Kidney tubule cell (primary cell): ENCODE data around the gene SLC27A4.

Source experiments
- DNase-seq: peaks from one replicate; pipeline ENCODE4 v3.0.0-alpha.2; 2018; ENCODE audit warnings: low spot score

The SLC27A4 gene

GRCh38 chr9:128324401-128324800 lies 15.9 kb upstream of the SLC27A4 start:
- no peak for DNase-seq

GRCh38 chr9:128325629-128326028 lies 14.7 kb upstream of the SLC27A4 start:
- no peak for DNase-seq

GRCh38 chr9:128333451-128333869 lies 6.9 kb upstream of the SLC27A4 start:
- no peak for DNase-seq

GRCh38 chr9:128335161-128335560 lies 5.2 kb upstream of the SLC27A4 start:
- DNase-seq, result no peak

- DNase-seq, result no peak
These were observed 4.4 kb upstream of the SLC27A4 start for GRCh38 chr9:128335914-128336313.

GRCh38 chr9:128337936-128338335 lies 2.4 kb upstream of the SLC27A4 start:
- DNase-seq, result no peak

GRCh38 chr9:128338852-128339614 lies 1.3 kb upstream of the SLC27A4 start:
- DNase-seq, result peak; percentile 25

- DNase-seq, result no peak
These were observed 536 bp downstream of the SLC27A4 start for GRCh38 chr9:128340691-128341434.

- peak; percentile 82 for DNase-seq
These were observed 1.1 kb downstream of the SLC27A4 start for GRCh38 chr9:128341435-128341849.

GRCh38 chr9:128342971-128343680 lies 2.8 kb downstream of the SLC27A4 start:
- DNase-seq, result no peak

- no peak for DNase-seq
These were observed 3.5 kb downstream of the SLC27A4 start for GRCh38 chr9:128343855-128344254.

- DNase-seq, result no peak
These were observed 4.7 kb downstream of the SLC27A4 start for GRCh38 chr9:128344931-128345605.

- DNase-seq, result no peak
These were observed 8.8 kb downstream of the SLC27A4 start for GRCh38 chr9:128349125-128349524.

- no peak for DNase-seq
These were observed 9.4 kb downstream of the SLC27A4 start for GRCh38 chr9:128349772-128350171.

- no peak for DNase-seq
These were observed 15.1 kb downstream of the SLC27A4 start for GRCh38 chr9:128355451-128355850.

- no peak for DNase-seq
These were observed 17.8 kb downstream of the SLC27A4 start for GRCh38 chr9:128358090-128358489.

GRCh38 chr9:128358861-128359260 lies 18.5 kb downstream of the SLC27A4 start:
- no peak for DNase-seq

GRCh38 chr9:128360826-128361225 lies 20.5 kb downstream of the SLC27A4 start:
- DNase-seq, result no peak

- no peak for DNase-seq
These were observed 21.1 kb downstream of the SLC27A4 start for GRCh38 chr9:128361296-128361985.

- DNase-seq, result peak; percentile 82
These were observed 21.8 kb downstream of the SLC27A4 start for GRCh38 chr9:128361986-128362646.

- no peak for DNase-seq
These were observed 22.4 kb downstream of the SLC27A4 start for GRCh38 chr9:128362774-128363173.
